ENCODE data around the gene RIBC1.
"Not testable (repeated sequence)": the region's sequence is repeated elsewhere in the genome, so short reads cannot be mapped to it uniquely, and the experiment has no call there.

DNA sequence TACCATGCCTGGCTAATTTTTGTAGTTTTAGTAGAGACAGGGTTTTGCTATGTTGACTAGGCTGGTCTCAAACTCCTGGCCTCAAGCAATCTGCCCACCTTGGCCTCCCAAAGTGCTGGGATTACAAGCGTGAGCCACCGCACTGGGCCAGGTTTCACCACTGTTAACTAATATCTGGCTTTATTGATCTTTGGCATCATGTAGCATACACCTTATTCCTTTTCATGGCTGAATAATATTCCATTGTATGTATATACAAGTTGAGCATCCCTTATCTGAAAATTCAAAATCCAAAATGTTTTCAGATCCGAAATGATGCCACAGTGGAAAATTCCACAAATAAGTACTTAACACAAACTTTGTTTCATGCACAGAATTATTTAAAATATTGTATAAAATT, 46.0 kb downstream of the RIBC1 start:
- TF ChIP-seq POLR2A, CTCF, EP300, POLR2AphosphoS5 (IDR thresholded peaks at IDR 0.05): not testable (repeated sequence)

All from stomach (tissue), 4 donors.